Loucy (cell line): ENCODE data around the gene LETM1.

Source experiments
- H2AFZ ChIP-seq: fragments of 200-600 bp; sonication (generic); 2 replicates; pipeline ENCODE4 v1.6.0; 2016; ENCODE audit warnings: antibody characterized with exemption, mild to moderate bottlenecking, low read length, moderate library complexity
- H3F3A ChIP-seq: fragments of 200-600 bp; 2 replicates; pipeline ENCODE4 v1.6.0; 2016; ENCODE audit warnings: antibody characterized with exemption, low read depth, mild to moderate bottlenecking
- H3K27me3 ChIP-seq: fragments of 200-600 bp; sonication (generic); 2 replicates; pipeline ENCODE4 v1.6.1; 2014; ENCODE audit warnings: low read length, mild to moderate bottlenecking; ENCODE audit not compliant: insufficient read depth, poor library complexity, severe bottlenecking
- H3K36me3 ChIP-seq: fragments of 200-600 bp; sonication (generic); 2 replicates; pipeline ENCODE4 v1.6.1; 2016; ENCODE audit warnings: low read length; ENCODE audit not compliant: insufficient read depth
- H3K4me1 ChIP-seq: fragments of 200-600 bp; sonication (generic); 2 replicates; pipeline ENCODE4 v1.5.1; 2014; ENCODE audit warnings: low read length, mild to moderate bottlenecking; ENCODE audit not compliant: insufficient read depth, poor library complexity, severe bottlenecking
- H3K4me2 ChIP-seq: fragments of 200-600 bp; sonication (generic); 2 replicates; pipeline ENCODE4 v1.6.0; 2014; ENCODE audit warnings: antibody characterized with exemption, low read length, low read depth, mild to moderate bottlenecking; ENCODE audit not compliant: poor library complexity, severe bottlenecking
- H3K4me3 ChIP-seq: fragments of 200-600 bp; sonication (generic); 2 replicates; pipeline ENCODE4 v1.5.1; 2014; ENCODE audit warnings: low read length, mild to moderate bottlenecking, mixed read lengths; ENCODE audit not compliant: poor library complexity, severe bottlenecking
- H3K79me2 ChIP-seq: fragments of 200-600 bp; sonication (generic); 2 replicates; pipeline ENCODE4 v1.6.1; 2014; ENCODE audit warnings: low read length; ENCODE audit not compliant: insufficient read depth
- H3K9ac ChIP-seq: fragments of 200-600 bp; sonication (generic); 2 replicates; pipeline ENCODE4 v1.6.0; 2014; ENCODE audit warnings: mild to moderate bottlenecking, low read depth, low read length, moderate library complexity; ENCODE audit not compliant: poor library complexity, severe bottlenecking
- H3K9me2 ChIP-seq: fragments of 200-600 bp; sonication (generic); replicated peaks from 2 replicates; pipeline ENCODE4 v1.6.1; 2016; ENCODE audit warnings: low read depth, low read length, mixed read lengths
- H3K9me3 ChIP-seq: fragments of 200-600 bp; sonication (generic); 2 replicates; pipeline ENCODE4 v1.6.1; 2014; ENCODE audit warnings: mild to moderate bottlenecking, antibody characterized with exemption, low read length, low read depth; ENCODE audit not compliant: insufficient read depth
- H4K20me1 ChIP-seq: fragments of 200-600 bp; sonication (generic); 2 replicates; pipeline ENCODE4 v1.6.0; 2014; ENCODE audit warnings: antibody characterized with exemption, low read length, mild to moderate bottlenecking; ENCODE audit not compliant: insufficient read depth, poor library complexity, severe bottlenecking
- CTCF ChIP-seq: fragments of 200-600 bp; sonication (generic); conservative IDR thresholded peaks from 2 replicates; pipeline ENCODE4 v1.5.1; 2014; ENCODE audit warnings: mild to moderate bottlenecking, antibody characterized with exemption, low read length
- EZH2phosphoT487 ChIP-seq: fragments of 200-600 bp; IDR thresholded peaks from 2 replicates; pipeline ENCODE4 v1.6.1; 2018; ENCODE audit warnings: antibody characterized with exemption, mild to moderate bottlenecking, moderate library complexity, borderline replicate concordance

LETM1 gene

GRCh38 chr4:1842993-1843448 lies 12.9 kb downstream of the LETM1 start:
- H3K9me3 ChIP-seq, result no peaks in the 10 kb centered on the region
- no peak overlapping the region for H3K4me2 ChIP-seq
- H3K4me3 ChIP-seq, result no peak overlapping the region
- no peaks in the 10 kb centered on the region for H3K9me2 ChIP-seq
- H2AFZ ChIP-seq, result no peak overlapping the region
- no peaks in the 10 kb centered on the region for H3K27me3 ChIP-seq
- H3K36me3 ChIP-seq, result peaks cover 48% of the 10 kb centered on the region; the same call in 1 of the 2 replicates
- H3K79me2 ChIP-seq, result peaks cover 2% of the 10 kb centered on the region; the same call in 1 of the 2 replicates
- no peak overlapping the region for H3K9ac ChIP-seq
- no peaks in the 10 kb centered on the region for H3F3A ChIP-seq
- no peak for TF ChIP-seq EZH2phosphoT487
- TF ChIP-seq CTCF, result no peak
- no peaks in the 10 kb centered on the region for H4K20me1 ChIP-seq
- H3K4me1 ChIP-seq, result no peaks in the 10 kb centered on the region

DNA sequence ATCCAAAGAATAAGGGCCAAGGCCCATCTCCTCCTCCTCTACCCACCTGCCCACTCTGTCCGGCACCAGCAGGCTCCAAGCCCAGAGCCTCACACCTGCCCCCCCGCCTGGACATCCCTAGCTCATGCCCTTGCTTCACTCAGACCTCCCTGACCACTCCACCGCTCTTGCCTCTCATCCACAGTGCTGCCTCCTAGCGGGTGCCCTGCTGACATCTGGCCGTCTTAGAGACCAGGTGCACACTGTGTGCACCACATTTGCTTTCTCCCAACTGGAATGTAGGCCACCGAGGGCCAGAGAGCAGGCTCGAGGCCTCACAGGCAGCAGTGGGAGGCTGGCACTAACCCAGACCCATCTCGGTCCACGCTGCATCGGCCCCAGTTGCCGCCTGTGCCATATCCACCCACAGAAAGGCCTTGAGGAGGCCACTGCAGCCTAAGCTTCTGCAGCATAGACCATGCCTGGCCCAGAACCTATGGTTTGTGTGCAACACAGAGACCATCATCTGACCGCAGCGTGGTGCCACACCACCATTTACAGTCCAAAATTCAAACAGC lies 13.5 kb downstream of the LETM1 start:
- Histone ChIP-seq H3F3A (no peaks in the 10 kb centered on the region), H3K4me3 (no peak overlapping the region), H3K27me3 (no peaks in the 10 kb centered on the region), H3K36me3 (peaks cover 48% of the 10 kb centered on the region; the same call in 1 of the 2 replicates), H3K9ac (no peak overlapping the region), H2AFZ (no peak overlapping the region), H4K20me1 (no peaks in the 10 kb centered on the region), H3K9me2 (no peaks in the 10 kb centered on the region), H3K4me2 (no peak overlapping the region), H3K79me2 (peaks cover 2% of the 10 kb centered on the region; the same call in 1 of the 2 replicates), H3K4me1 (no peaks in the 10 kb centered on the region), H3K9me3 (no peaks in the 10 kb centered on the region)
- TF ChIP-seq EZH2phosphoT487, result no peak
- no peak for TF ChIP-seq CTCF

DNA sequence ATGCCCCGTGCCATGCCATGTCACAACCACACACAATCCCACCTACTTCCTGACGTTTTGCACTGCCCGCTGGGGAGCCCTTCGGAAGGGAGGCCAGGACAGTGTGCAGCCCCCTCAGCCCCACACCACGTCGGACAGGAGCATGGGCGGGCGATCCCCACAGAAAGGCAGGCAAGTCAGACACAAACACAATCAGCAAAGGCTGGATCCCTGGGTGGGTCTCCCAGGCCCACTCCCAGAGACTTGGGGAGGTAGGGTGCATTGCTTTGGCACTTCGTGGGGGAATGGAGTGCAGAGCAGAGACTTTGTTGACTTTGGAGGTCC lies 14.1 kb downstream of the LETM1 start:
- TF ChIP-seq EZH2phosphoT487 (no peak), CTCF (no peak)
- H4K20me1 ChIP-seq, result no peaks in the 10 kb centered on the region
- H3K4me3 ChIP-seq, result no peak overlapping the region
- H3K36me3 ChIP-seq, result peaks cover 48% of the 10 kb centered on the region; the same call in 1 of the 2 replicates
- H3K9ac ChIP-seq, result no peak overlapping the region
- H3K79me2 ChIP-seq, result peaks cover 2% of the 10 kb centered on the region; the same call in 1 of the 2 replicates
- no peaks in the 10 kb centered on the region for H3K4me1 ChIP-seq
- H3K9me3 ChIP-seq, result no peaks in the 10 kb centered on the region
- H3K27me3 ChIP-seq, result no peaks in the 10 kb centered on the region
- H3F3A ChIP-seq, result no peaks in the 10 kb centered on the region
- no peak overlapping the region for H3K4me2 ChIP-seq
- H3K9me2 ChIP-seq, result no peaks in the 10 kb centered on the region
- no peak overlapping the region for H2AFZ ChIP-seq
